ENCODE measurements around the gene ARHGAP26. TPM values are rescaled to one million over a fixed set of nuclear protein-coding genes. Genes with fewer than 3 reads are reported as not detected.

ARHGAP26 gene
- total RNA-seq, 1 donor from 2014 or later = 18.7 TPM

- Mint-ChIP-seq H3K27me3 (no peaks in the 10 kb centered on the region), H3K9me3 (peaks cover 5% of the 10 kb centered on the region), H3K36me3 (peaks cover 4% of the 10 kb centered on the region), H3K4me1 (ENCODE audit: unreplicated experiment) (peaks cover 18% of the 10 kb centered on the region), H3K4me3 (no peak overlapping the region), H3K27ac (no peak overlapping the region)
- TF ChIP-seq CTCF (conservative IDR thresholded peaks at IDR 0.05) = no peak
- DNase-seq (ENCODE audit: extremely low spot score, unreplicated experiment) = no peak
Observed at GRCh38 chr5:143004361-143005145, 234.4 kb downstream of the ARHGAP26 start.

GRCh38 chr5:143006501-143006900 is 236.3 kb downstream of the ARHGAP26 start:
- no peaks in the 10 kb centered on the region for H3K27me3 Mint-ChIP-seq
- peaks cover 4% of the 10 kb centered on the region for H3K36me3 Mint-ChIP-seq
- no peak for DNase-seq (ENCODE audit: extremely low spot score, unreplicated experiment)
- H3K4me3 Mint-ChIP-seq = no peak overlapping the region
- TF ChIP-seq CTCF (conservative IDR thresholded peaks at IDR 0.05) = no peak
- no peak overlapping the region for H3K27ac Mint-ChIP-seq
- H3K9me3 Mint-ChIP-seq = no peaks in the 10 kb centered on the region
- H3K4me1 Mint-ChIP-seq (ENCODE audit: unreplicated experiment) = peaks cover 22% of the 10 kb centered on the region

GRCh38 chr5:143008032-143008431 is 237.9 kb downstream of the ARHGAP26 start:
- Mint-ChIP-seq H3K27ac (no peak overlapping the region), H3K4me1 (ENCODE audit: unreplicated experiment) (peaks cover 14% of the 10 kb centered on the region), H3K36me3 (peaks cover 4% of the 10 kb centered on the region)

GRCh38 chr5:143008809-143009521 is 238.8 kb downstream of the ARHGAP26 start:
- no peak overlapping the region for H3K27ac Mint-ChIP-seq
- no peaks in the 10 kb centered on the region for H3K9me3 Mint-ChIP-seq
- no peak for TF ChIP-seq CTCF (conservative IDR thresholded peaks at IDR 0.05)
- H3K27me3 Mint-ChIP-seq = no peaks in the 10 kb centered on the region
- H3K4me3 Mint-ChIP-seq = no peak overlapping the region
- peaks cover 7% of the 10 kb centered on the region for H3K4me1 Mint-ChIP-seq (ENCODE audit: unreplicated experiment)
- no peak for DNase-seq (ENCODE audit: extremely low spot score, unreplicated experiment)
- H3K36me3 Mint-ChIP-seq = peaks cover 4% of the 10 kb centered on the region

More at GRCh38 chr5:143008032-143008431, 237.9 kb downstream of the ARHGAP26 start:
- DNase-seq (ENCODE audit: extremely low spot score, unreplicated experiment) = no peak
- Mint-ChIP-seq H3K9me3 (no peaks in the 10 kb centered on the region), H3K27me3 (no peaks in the 10 kb centered on the region), H3K4me3 (no peak overlapping the region)
- TF ChIP-seq CTCF (conservative IDR thresholded peaks at IDR 0.05) = no peak

GRCh38 chr5:143010351-143010750 is 240.2 kb downstream of the ARHGAP26 start:
- no peak for TF ChIP-seq CTCF (conservative IDR thresholded peaks at IDR 0.05)
- Mint-ChIP-seq H3K9me3 (no peaks in the 10 kb centered on the region), H3K4me3 (no peak overlapping the region), H3K27ac (no peak overlapping the region), H3K27me3 (no peaks in the 10 kb centered on the region), H3K36me3 (no peaks in the 10 kb centered on the region), H3K4me1 (ENCODE audit: unreplicated experiment) (peaks cover 12% of the 10 kb centered on the region)
- no peak for DNase-seq (ENCODE audit: extremely low spot score, unreplicated experiment)

Data from type B pancreatic cell (in vitro differentiated cells).